Hematopoietic multipotent progenitor cell treated with erythropoietin and hydrocortisone succinate and interleukin-3 and kit ligand, for 8 days (in vitro differentiated cells): ENCODE data around the gene SIDT2.

ENCODE experiments used
- DNase-seq: peaks from one replicate; pipeline ENCODE4 v3.0.0-alpha.2; 2015

SIDT2 gene

GRCh38 chr11:117189941-117190544 is 11.5 kb downstream of the SIDT2 start:
- no peak for DNase-seq

- no peak for DNase-seq
Measured at GRCh38 chr11:117191680-117192400, 13.3 kb downstream of the SIDT2 start.

- DNase-seq = no peak
Measured at GRCh38 chr11:117192401-117192875, 13.9 kb downstream of the SIDT2 start.

- no peak for DNase-seq
Measured at GRCh38 chr11:117193130-117194020, 14.8 kb downstream of the SIDT2 start.

- no peak for DNase-seq
Measured at GRCh38 chr11:117194267-117194666, 15.7 kb downstream of the SIDT2 start.

GRCh38 chr11:117195258-117195657 is 16.7 kb downstream of the SIDT2 start:
- DNase-seq = no peak

GRCh38 chr11:117195761-117196160 is 17.2 kb downstream of the SIDT2 start:
- no peak for DNase-seq

GRCh38 chr11:117197006-117197405 is 18.5 kb downstream of the SIDT2 start:
- no peak for DNase-seq

- DNase-seq = peak; percentile 37
Measured at GRCh38 chr11:117197516-117198456, 19.2 kb downstream of the SIDT2 start.

- DNase-seq = no peak
Measured at GRCh38 chr11:117198613-117199012, 20.1 kb downstream of the SIDT2 start.

- no peak for DNase-seq
Measured at GRCh38 chr11:117199053-117199915, 20.7 kb downstream of the SIDT2 start, which contains the start of gene TAGLN. Gene TAGLN (plus strand): TSS chr11:117199370. CDS start chr11:117203014, 3,644 bp downstream.

- DNase-seq = no peak
Measured at GRCh38 chr11:117199916-117200812, 21.6 kb downstream of the SIDT2 start.

- no peak for DNase-seq
Measured at GRCh38 chr11:117200813-117201657, 22.5 kb downstream of the SIDT2 start.

- DNase-seq = no peak
Measured at GRCh38 chr11:117201658-117202305, 23.2 kb downstream of the SIDT2 start.

- no peak for DNase-seq
Measured at GRCh38 chr11:117202386-117203068, 24.0 kb downstream of the SIDT2 start.

- no peak for DNase-seq
Measured at GRCh38 chr11:117203069-117203407, 24.5 kb downstream of the SIDT2 start.

- DNase-seq = no peak
Measured at GRCh38 chr11:117204283-117205080, 25.9 kb downstream of the SIDT2 start.
